Measurements from ENCODE around the gene CACYBP. TPM values are rescaled to one million over a fixed set of nuclear protein-coding genes. Genes with fewer than 3 reads are reported as not detected.

CACYBP gene
- total RNA-seq, 1 experiment from 2014 or later: 202 TPM

DNA sequence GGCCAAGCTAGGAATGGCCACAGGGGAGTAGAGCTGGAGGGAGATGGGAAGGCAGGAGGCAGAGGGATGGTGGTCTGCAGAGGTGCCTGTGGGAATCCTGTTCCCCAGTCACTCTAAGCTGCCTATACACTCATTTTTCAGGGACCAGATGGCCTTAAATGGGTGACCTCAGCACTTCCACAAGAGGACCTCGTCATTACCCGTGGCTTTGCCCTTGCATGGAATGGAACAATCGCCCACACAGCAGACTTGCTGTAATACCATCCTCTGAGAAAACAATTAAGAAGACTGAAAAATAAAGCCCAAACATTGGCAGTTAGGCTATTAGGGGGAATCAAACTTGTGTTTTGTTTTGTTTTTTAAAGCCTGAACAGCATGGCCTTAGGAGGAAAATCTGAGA is 55.0 kb downstream of the CACYBP start:
- H4K8ac ChIP-seq (replicated peaks; ENCODE audit: insufficient read length, low read depth, low read length): no peak overlapping the region
- no peak overlapping the region for H2BK20ac ChIP-seq (ENCODE audit: low read depth, low read length, poor library complexity, severe bottlenecking)
- no peak overlapping the region for H3K9ac ChIP-seq (ENCODE audit: extremely low read depth, insufficient read length, low read length)
- no peak overlapping the region for H4K91ac ChIP-seq (ENCODE audit: insufficient read length, low read depth, low read length)
- no peak overlapping the region for H2BK120ac ChIP-seq (ENCODE audit: low read depth, low read length, poor library complexity, severe bottlenecking)
- no peaks in the 10 kb centered on the region for H3K9me3 ChIP-seq (ENCODE audit: control insufficient read depth, low read depth, low read length)
- H3K4me2 ChIP-seq (ENCODE audit: insufficient read depth, insufficient read length, low read length): no peak overlapping the region
- Mint-ChIP-seq H3K4me3 (no peak overlapping the region), H3K9me3 (peaks cover 0 to 2% of the 10 kb centered on the region in 2 experiments; a peak in 2 of 5 replicates), H3K4me1 (no peaks in the 10 kb centered on the region), H3K36me3 (ENCODE audit: insufficient read depth in 1 of 3, low read depth in 3 of 3) (no peaks in the 10 kb centered on the region), H3K27ac (no peak overlapping the region; a peak in 1 of 7 replicates), H3K27me3 (ENCODE audit: low read depth) (no peaks in the 10 kb centered on the region; the same call in 1 of the 2 replicates)
- H3K23ac ChIP-seq (ENCODE audit: insufficient read length, low read depth, low read length): no peak overlapping the region
- WGBS (ENCODE audit: extremely low coverage, insufficient read length, low lambda C conversion rate): no CpG with 5 or more reads among the region's 3 CpGs
- H2AK5ac ChIP-seq (ENCODE audit: insufficient read length, low read length): no peak overlapping the region
- H3T11ph ChIP-seq (ENCODE audit: low read length): no peak overlapping the region
- H3K27ac ChIP-seq (ENCODE audit: insufficient read length, low read depth, low read length): no peak overlapping the region
- no peaks in the 10 kb centered on the region for H3K27me3 ChIP-seq (ENCODE audit: insufficient read depth, low read length)
- H2BK12ac ChIP-seq (ENCODE audit: insufficient read length, low read depth, low read length): no peak overlapping the region
- no peaks in the 10 kb centered on the region for H3K79me1 ChIP-seq (ENCODE audit: insufficient read depth, low read depth, low read length, poor library complexity, severe bottlenecking)
- no peak overlapping the region for H3K4ac ChIP-seq (ENCODE audit: low read depth, low read length)
- no peak overlapping the region for H2BK5ac ChIP-seq (ENCODE audit: insufficient read length, low read length)
- no peak overlapping the region for H3K14ac ChIP-seq (ENCODE audit: insufficient read depth, low read length)
- H4K5ac ChIP-seq (ENCODE audit: insufficient read length, low read depth, low read length): no peak overlapping the region
- no peak overlapping the region for H2AFZ ChIP-seq (ENCODE audit: low read length)
- no peak overlapping the region for H2BK15ac ChIP-seq (ENCODE audit: low read depth, low read length)
- no peaks in the 10 kb centered on the region for H3K79me2 ChIP-seq (ENCODE audit: insufficient read depth, low read length)
- H4K20me1 ChIP-seq (ENCODE audit: control insufficient read depth, insufficient read depth, insufficient read length): no peaks in the 10 kb centered on the region
- no peak for DNase-seq
- no peak for TF ChIP-seq CTCF (conservative IDR thresholded peaks at IDR 0.05)
- no peak overlapping the region for H3K18ac ChIP-seq (ENCODE audit: insufficient read length, low read depth, low read length)
- H3K56ac ChIP-seq (ENCODE audit: insufficient read length, low read depth, low read length): no peak overlapping the region
- no peaks in the 10 kb centered on the region for H3K4me1 ChIP-seq (ENCODE audit: insufficient read depth, low read length)
- H3K23me2 ChIP-seq (ENCODE audit: insufficient read length, low read depth, low read length, poor library complexity, severe bottlenecking): no peaks in the 10 kb centered on the region

Other genes starting within 250 kb of the CACYBP start
- 30.6 and 32.8 TPM in 2 replicates for gene MRPS14, start 23.5 kb downstream of the CACYBP start, total RNA-seq (2021)
- gene TNN, start 67.9 kb downstream of the CACYBP start, total RNA-seq (2021): 0.11 and 0.22 TPM in 2 replicates
- gene KIAA0040, start 192.8 kb downstream of the CACYBP start, total RNA-seq (2021): 5.0 and 5.2 TPM in 2 replicates

Measured in H9 (cell line).